ENCODE results near the gene LIME1. TPM values are rescaled to one million over a fixed set of nuclear protein-coding genes. Genes with fewer than 3 reads are reported as not detected.

The LIME1 gene
- total RNA-seq, 8 experiments from 2014 or later = 2.5 to 8.8 (median 3.9) TPM

- H3K4me3 ChIP-seq = no peak overlapping the region
- in situ Hi-C loops (cut with MboI; ENCODE audit: low pct_unique_long_range_greater_than_20kb in 2 of 9, low sequenced_read_pairs in 9 of 9, unreplicated experiment in 9 of 9) = no loop called here
- H3K4me1 ChIP-seq (replicated peaks in 1 of 2) = peaks cover 0 to 4% of the 10 kb centered on the region in 2 donors
- H3K27ac ChIP-seq = no peak overlapping the region
- no peak for ATAC-seq (replicated peaks in 6 of 8)
- WGBS, 10 experiments = 50 to 100% (median 88%) methylated on average over 1 to 17 of the region's 38 CpGs; no CpG with 5 or more reads in 1 of the 10 experiments
Measured at GRCh38 chr20:63732118-63733095, 4.1 kb upstream of the LIME1 start.

GRCh38 chr20:63733117-63733516, 3.3 kb upstream of the LIME1 start:
- Histone ChIP-seq H3K4me1 (replicated peaks in 1 of 2) (peaks cover 2 to 11% of the 10 kb centered on the region in 2 donors), H3K27ac (no peak overlapping the region), H3K4me3 (no peak overlapping the region)
- in situ Hi-C loops (cut with MboI; ENCODE audit: low pct_unique_long_range_greater_than_20kb in 2 of 9, low sequenced_read_pairs in 9 of 9, unreplicated experiment in 9 of 9) = no loop called here
- 75 to 100% (median 100%) methylated on average over 1 to 2 of the region's 13 CpGs; no CpG with 5 or more reads in 7 of the 10 experiments for WGBS, 10 experiments
- no peak for ATAC-seq (replicated peaks in 6 of 8)

- in situ Hi-C loops (cut with MboI; ENCODE audit: low pct_unique_long_range_greater_than_20kb in 2 of 9, low sequenced_read_pairs in 9 of 9, unreplicated experiment in 9 of 9) = no loop called here
- Histone ChIP-seq H3K27ac (no peak overlapping the region), H3K4me3 (no peak overlapping the region), H3K4me1 (replicated peaks in 1 of 2) (peaks cover 7 to 16% of the 10 kb centered on the region in 2 donors)
- no peak for ATAC-seq (replicated peaks in 6 of 8)
- 60 to 100% (median 94%) methylated on average over 1 to 5 of the region's 18 CpGs; no CpG with 5 or more reads in 6 of the 10 experiments for WGBS, 10 experiments
Measured at GRCh38 chr20:63733579-63734081, 2.8 kb upstream of the LIME1 start.

- in situ Hi-C loops (cut with MboI; ENCODE audit: low pct_unique_long_range_greater_than_20kb in 2 of 9, low sequenced_read_pairs in 9 of 9, unreplicated experiment in 9 of 9) = no loop called here
- 87 to 100% (median 97%) methylated on average over 2 to 15 of the region's 25 CpGs; no CpG with 5 or more reads in 5 of the 10 experiments for WGBS, 10 experiments
- no peak overlapping the region for H3K4me3 ChIP-seq
- H3K27ac ChIP-seq = no peak overlapping the region
- no peak for ATAC-seq (replicated peaks in 6 of 8)
- peaks cover 8 to 18% of the 10 kb centered on the region in 2 donors for H3K4me1 ChIP-seq (replicated peaks in 1 of 2)
Measured at GRCh38 chr20:63734111-63734945, 2.1 kb upstream of the LIME1 start.

GRCh38 chr20:63734946-63735858, 1.3 kb upstream of the LIME1 start:
- ATAC-seq (replicated peaks in 6 of 8) = no peak
- H3K4me3 ChIP-seq = no peak overlapping the region
- WGBS, 10 experiments = 87 to 93% (median 93%) methylated on average over 2 to 20 of the region's 48 CpGs; no CpG with 5 or more reads in 6 of the 10 experiments
- no peak overlapping the region for H3K27ac ChIP-seq
- H3K4me1 ChIP-seq (replicated peaks in 1 of 2) = peaks cover 8 to 18% of the 10 kb centered on the region in 2 donors
- in situ Hi-C loops (cut with MboI; ENCODE audit: low pct_unique_long_range_greater_than_20kb in 2 of 9, low sequenced_read_pairs in 9 of 9, unreplicated experiment in 9 of 9) = no loop called here

GRCh38 chr20:63736893-63737694, 630 bp downstream of the LIME1 start:
- Histone ChIP-seq H3K27ac (no peak overlapping the region), H3K4me3 (no peak overlapping the region), H3K4me1 (replicated peaks in 1 of 2) (peaks cover 17 to 26% of the 10 kb centered on the region in 2 donors)
- in situ Hi-C loops (cut with MboI; ENCODE audit: low pct_unique_long_range_greater_than_20kb in 2 of 9, low sequenced_read_pairs in 9 of 9, unreplicated experiment in 9 of 9) = no loop called here
- ATAC-seq (replicated peaks in 6 of 8) = no peak
- WGBS, 10 experiments = 73 to 100% methylated on average over 1 to 3 of the region's 30 CpGs; no CpG with 5 or more reads in 8 of the 10 experiments

- Histone ChIP-seq H3K4me1 (replicated peaks in 1 of 2) (peaks cover 17 to 26% of the 10 kb centered on the region in 2 donors), H3K27ac (no peak overlapping the region), H3K4me3 (no peak overlapping the region)
- in situ Hi-C loops (cut with MboI; ENCODE audit: low pct_unique_long_range_greater_than_20kb in 2 of 9, low sequenced_read_pairs in 9 of 9, unreplicated experiment in 9 of 9) = no loop called here
- ATAC-seq (replicated peaks in 6 of 8) = no peak
- no CpG with 5 or more reads among the region's 26 CpGs for WGBS, 10 experiments
Measured at GRCh38 chr20:63737695-63737944, 1.2 kb downstream of the LIME1 start.

- no peak for ATAC-seq (replicated peaks in 6 of 8)
- Histone ChIP-seq H3K4me3 (peak overlapping the region in 2 of 5 donors; percentile 42 to 56), H3K4me1 (replicated peaks in 1 of 2) (peaks cover 17 to 26% of the 10 kb centered on the region in 2 donors), H3K27ac (peak overlapping the region; percentile 74 to 94)
- in situ Hi-C loops (cut with MboI; ENCODE audit: low pct_unique_long_range_greater_than_20kb in 2 of 9, low sequenced_read_pairs in 9 of 9, unreplicated experiment in 9 of 9) = no loop called here
- 0 to 35% methylated on average over 1 to 6 of the region's 43 CpGs; no CpG with 5 or more reads in 8 of the 10 experiments for WGBS, 10 experiments
Measured at GRCh38 chr20:63737945-63738686, 1.7 kb downstream of the LIME1 start.

GRCh38 chr20:63738687-63739129, 2.2 kb downstream of the LIME1 start:
- Histone ChIP-seq H3K4me1 (replicated peaks in 1 of 2) (peaks cover 17 to 26% of the 10 kb centered on the region in 2 donors), H3K4me3 (peak overlapping the region; percentile 42 to 81 (median 80)), H3K27ac (peak overlapping the region; percentile 74 to 94)
- in situ Hi-C loops (cut with MboI; ENCODE audit: low pct_unique_long_range_greater_than_20kb in 2 of 9, low sequenced_read_pairs in 9 of 9, unreplicated experiment in 9 of 9) = no loop called here
- WGBS, 10 experiments = 100% methylated on average over 1 of the region's 26 CpGs; no CpG with 5 or more reads in 9 of the 10 experiments
- ATAC-seq (replicated peaks in 6 of 8) = peak in 5 of 8 experiments; percentile 12 to 41 (median 31)

GRCh38 chr20:63739130-63740069, 2.9 kb downstream of the LIME1 start, which contains the start of gene SLC2A4RG:
Gene SLC2A4RG, plus strand, starts transcription at chr20:63739776. Its CDS starts 137 bp downstream, at chr20:63739913.
- Histone ChIP-seq H3K4me1 (replicated peaks in 1 of 2) (peaks cover 17 to 26% of the 10 kb centered on the region in 2 donors), H3K4me3 (peak within 1 kb of the TSS; percentile 56 to 81 (median 80)), H3K27ac (peak within 1 kb of the TSS; percentile 86 to 94)
- peak; percentile 52 to 75 (median 70) for ATAC-seq (replicated peaks in 6 of 8)
- WGBS, 10 experiments = no CpG with 5 or more reads among the region's 136 CpGs
- in situ Hi-C loops (cut with MboI; ENCODE audit: low pct_unique_long_range_greater_than_20kb in 2 of 9, low sequenced_read_pairs in 9 of 9, unreplicated experiment in 9 of 9) = no loop called here
